OCI-LY1 (cell line): ENCODE data around the gene SPATA16.

ENCODE experiments used
- CTCF ChIP-seq: fragments of 200-600 bp; sonication (generic), shearing (Covaris generic); IDR thresholded peaks from 2 replicates; pipeline ENCODE4 v1.5.1; 2017; ENCODE audit warnings: mild to moderate bottlenecking, antibody characterized with exemption, low read length, moderate library complexity, mixed read lengths
- EZH2 ChIP-seq: fragments of 200-600 bp; sonication (generic), shearing (Covaris generic); IDR thresholded peaks from 2 replicates; pipeline ENCODE4 v1.8.0; 2017; ENCODE audit warnings: borderline replicate concordance, mixed run types, mild to moderate bottlenecking, antibody characterized with exemption, low read length, moderate library complexity, mixed read lengths

DNA sequence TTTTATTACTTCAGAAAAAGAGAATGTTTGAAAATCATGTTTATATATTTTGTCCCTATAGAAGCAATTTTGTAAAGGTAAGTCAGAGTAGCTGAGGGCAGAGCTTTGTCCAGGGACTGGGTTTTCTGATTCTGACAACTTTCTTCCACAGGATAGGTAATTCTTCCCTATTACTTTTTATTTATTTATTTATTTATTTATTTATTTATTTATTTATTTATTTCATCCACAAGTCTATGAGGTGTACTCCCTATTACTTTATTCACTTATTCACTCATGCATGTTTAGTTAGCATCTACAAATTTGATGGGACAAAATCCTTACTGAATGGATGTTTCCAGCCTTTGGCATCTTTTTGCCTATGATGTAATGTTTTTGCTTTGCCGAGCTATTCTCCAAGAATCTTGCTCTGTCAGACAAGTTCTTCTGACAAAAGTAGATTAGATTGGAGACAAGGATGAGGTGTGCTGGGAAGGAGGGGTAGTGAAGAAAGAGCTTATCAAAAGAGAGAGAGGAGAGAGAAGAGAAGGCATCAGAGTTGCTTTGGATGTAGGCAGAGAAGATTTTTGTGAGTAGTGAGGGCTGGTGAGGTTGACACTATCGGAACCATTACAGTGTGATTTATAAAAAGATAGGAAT lies 119.4 kb downstream of the SPATA16 start:
- no peak for TF ChIP-seq CTCF
- no peak for TF ChIP-seq EZH2
